WTC11 (cell line): Measurements from ENCODE around the gene CLMN. TPM values are rescaled to one million over a fixed set of nuclear protein-coding genes. Genes with fewer than 3 reads are reported as not detected.

Experiments
- ATAC-seq: fragments of 200-7000 bp; cut with Tn5 transposase; 2 replicates; pipeline ENCODE4 v1.10.0; 2021; ENCODE audit warnings: mild to moderate bottlenecking, moderate library complexity
- CTCF ChIA-PET: fragments of 300-600 bp; sonication (Branson Sonifier 250); formaldehyde crosslinking; loops from one replicate; lab custom pipeline; 2021; ENCODE audit warnings: antibody characterized with exemption; lab: Charles Lee
- POLR2A ChIA-PET: fragments of 350-600 bp; sonication (Branson Sonifier 250); formaldehyde crosslinking; loops from one replicate; lab custom pipeline; 2021; ENCODE audit warnings: antibody characterized with exemption; lab: Charles Lee
- DNase-seq: peaks from one replicate; pipeline ENCODE4 v3.0.0; 2021; ENCODE audit warnings: low spot score
- H3K27ac Mint-ChIP-seq: 2 replicates; pipeline ENCODE4 v1.8.0; 2021; ENCODE audit warnings: mixed read lengths
- H3K27me3 Mint-ChIP-seq: 2 replicates; pipeline ENCODE4 v1.8.0; 2021; ENCODE audit warnings: low read depth, mild to moderate bottlenecking, moderate library complexity, mixed read lengths
- H3K36me3 Mint-ChIP-seq: 2 replicates; pipeline ENCODE4 v1.8.0; 2021; ENCODE audit warnings: mixed read lengths
- H3K4me1 Mint-ChIP-seq: 2 replicates; pipeline ENCODE4 v1.8.0; 2022; ENCODE audit warnings: mixed read lengths
- H3K4me3 Mint-ChIP-seq: 2 replicates; pipeline ENCODE4 v1.8.0; 2021; ENCODE audit warnings: mild to moderate bottlenecking, moderate library complexity, mixed read lengths
- H3K9me3 Mint-ChIP-seq: 2 replicates; pipeline ENCODE4 v1.8.0; 2021; ENCODE audit warnings: mixed read lengths
- EMX1 ChIP-seq: fragments of 250-450 bp; sonication (Bioruptor Pico); IDR thresholded peaks from 2 replicates; pipeline ENCODE4 v1.8.0; 2021; ENCODE audit warnings: mild to moderate bottlenecking
- FOXK1 ChIP-seq: sonication (generic); formaldehyde crosslinking; IDR thresholded peaks from 2 replicates; pipeline ENCODE4 v1.8.0; 2022; ENCODE audit warnings: mild to moderate bottlenecking, moderate library complexity, missing genetic modification reagents
- NR2C2 ChIP-seq: sonication (generic); formaldehyde crosslinking; IDR thresholded peaks from 2 replicates; pipeline ENCODE4 v1.8.0; 2022; ENCODE audit warnings: mild to moderate bottlenecking, missing genetic modification reagents
- ZNF232 ChIP-seq: sonication (generic); formaldehyde crosslinking; IDR thresholded peaks from 2 replicates; pipeline ENCODE4 v1.8.0; 2022; ENCODE audit warnings: mild to moderate bottlenecking, missing genetic modification reagents
- ZNF423 ChIP-seq: fragments of 250-450 bp; sonication (Bioruptor Pico); IDR thresholded peaks from 2 replicates; pipeline ENCODE4 v2.1.2; 2022; ENCODE audit warnings: mild to moderate bottlenecking, moderate library complexity
- total RNA-seq: library from RNA; stranded (reverse); gene quantifications from 3 replicates; pipeline ENCODE4 v1.2.3, GENCODE V29; 2021
- TF ChIP-seq, protein P1 (sequence below): sonication (generic); formaldehyde crosslinking; conservative IDR thresholded peaks from 2 replicates; pipeline ENCODE4 v1.8.1; 2023; ENCODE audit warnings: mild to moderate bottlenecking, low read depth, missing genetic modification reagents, moderate library complexity
- TF ChIP-seq, protein P2 (sequence below): sonication (generic); formaldehyde crosslinking; IDR thresholded peaks from 2 replicates; pipeline ENCODE4 v1.8.0; 2023; ENCODE audit warnings: missing genetic modification reagents
- TF ChIP-seq, protein P3 (sequence below): sonication (generic); formaldehyde crosslinking; IDR thresholded peaks from 2 replicates; pipeline ENCODE4 v1.8.1; 2023; ENCODE audit warnings: mild to moderate bottlenecking, missing genetic modification reagents, borderline replicate concordance
- TF ChIP-seq, protein P4 (sequence below): sonication (generic); formaldehyde crosslinking; IDR thresholded peaks from 2 replicates; pipeline ENCODE4 v1.8.0; 2023; ENCODE audit warnings: mild to moderate bottlenecking, missing genetic modification reagents
- TF ChIP-seq, protein P5 (sequence below): sonication (generic); formaldehyde crosslinking; IDR thresholded peaks from 2 replicates; pipeline ENCODE4 v1.8.1; 2023; ENCODE audit warnings: mild to moderate bottlenecking, missing genetic modification reagents
- TF ChIP-seq, protein P6 (sequence below): sonication (generic); formaldehyde crosslinking; IDR thresholded peaks from 2 replicates; pipeline ENCODE4 v1.8.1; 2022; ENCODE audit warnings: mild to moderate bottlenecking, missing genetic modification reagents, moderate library complexity, borderline replicate concordance
- TF ChIP-seq, protein P7 (sequence below): fragments of 250-450 bp; sonication (Bioruptor Pico); IDR thresholded peaks from 2 replicates; pipeline ENCODE4 v1.9.0; 2021; ENCODE audit warnings: moderate library complexity, mild to moderate bottlenecking, inconsistent platforms, borderline replicate concordance
- TF ChIP-seq, protein P8 (sequence below): sonication (generic); formaldehyde crosslinking; IDR thresholded peaks from 2 replicates; pipeline ENCODE4 v1.8.0; 2022; ENCODE audit warnings: mild to moderate bottlenecking, missing genetic modification reagents

CLMN gene
- total RNA-seq, 1 experiment from 2014 or later = 12.2 TPM

DNA sequence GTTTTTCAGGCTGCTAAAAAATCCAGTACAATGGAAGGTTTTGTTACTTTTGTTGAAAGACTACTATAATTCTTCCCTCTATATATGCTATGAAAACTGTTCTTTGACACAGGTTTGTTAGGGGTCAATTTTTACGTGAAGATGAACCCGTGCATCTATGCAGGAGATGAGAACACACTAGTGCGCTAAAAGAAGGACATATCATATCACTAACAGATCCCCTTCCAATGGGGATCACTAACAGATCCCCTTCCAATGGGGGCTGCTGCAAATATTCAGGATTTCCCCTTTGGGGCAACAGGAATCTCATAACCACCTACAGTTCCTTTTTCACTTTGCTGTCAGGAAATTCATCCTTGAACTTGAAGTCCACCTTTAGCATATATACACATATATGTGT lies 75.1 kb downstream of the CLMN start:
- Mint-ChIP-seq H3K27me3 (peaks cover 2% of the 10 kb centered on the region; the same call in 1 of the 2 replicates), H3K36me3 (no peaks in the 10 kb centered on the region), H3K4me1 (peaks cover 25% of the 10 kb centered on the region), H3K27ac (no peak overlapping the region), H3K9me3 (peaks cover 12% of the 10 kb centered on the region), H3K4me3 (no peak overlapping the region)
- ATAC-seq (no peak), DNase-seq (no peak)
- ChIA-PET POLR2A (no interaction called here), CTCF (no interaction called here)
- TF ChIP-seq, protein P1, sequence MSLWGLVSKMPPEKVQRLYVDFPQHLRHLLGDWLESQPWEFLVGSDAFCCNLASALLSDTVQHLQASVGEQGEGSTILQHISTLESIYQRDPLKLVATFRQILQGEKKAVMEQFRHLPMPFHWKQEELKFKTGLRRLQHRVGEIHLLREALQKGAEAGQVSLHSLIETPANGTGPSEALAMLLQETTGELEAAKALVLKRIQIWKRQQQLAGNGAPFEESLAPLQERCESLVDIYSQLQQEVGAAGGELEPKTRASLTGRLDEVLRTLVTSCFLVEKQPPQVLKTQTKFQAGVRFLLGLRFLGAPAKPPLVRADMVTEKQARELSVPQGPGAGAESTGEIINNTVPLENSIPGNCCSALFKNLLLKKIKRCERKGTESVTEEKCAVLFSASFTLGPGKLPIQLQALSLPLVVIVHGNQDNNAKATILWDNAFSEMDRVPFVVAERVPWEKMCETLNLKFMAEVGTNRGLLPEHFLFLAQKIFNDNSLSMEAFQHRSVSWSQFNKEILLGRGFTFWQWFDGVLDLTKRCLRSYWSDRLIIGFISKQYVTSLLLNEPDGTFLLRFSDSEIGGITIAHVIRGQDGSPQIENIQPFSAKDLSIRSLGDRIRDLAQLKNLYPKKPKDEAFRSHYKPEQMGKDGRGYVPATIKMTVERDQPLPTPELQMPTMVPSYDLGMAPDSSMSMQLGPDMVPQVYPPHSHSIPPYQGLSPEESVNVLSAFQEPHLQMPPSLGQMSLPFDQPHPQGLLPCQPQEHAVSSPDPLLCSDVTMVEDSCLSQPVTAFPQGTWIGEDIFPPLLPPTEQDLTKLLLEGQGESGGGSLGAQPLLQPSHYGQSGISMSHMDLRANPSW (CRISPR knock-in tag) = no peak

DNA sequence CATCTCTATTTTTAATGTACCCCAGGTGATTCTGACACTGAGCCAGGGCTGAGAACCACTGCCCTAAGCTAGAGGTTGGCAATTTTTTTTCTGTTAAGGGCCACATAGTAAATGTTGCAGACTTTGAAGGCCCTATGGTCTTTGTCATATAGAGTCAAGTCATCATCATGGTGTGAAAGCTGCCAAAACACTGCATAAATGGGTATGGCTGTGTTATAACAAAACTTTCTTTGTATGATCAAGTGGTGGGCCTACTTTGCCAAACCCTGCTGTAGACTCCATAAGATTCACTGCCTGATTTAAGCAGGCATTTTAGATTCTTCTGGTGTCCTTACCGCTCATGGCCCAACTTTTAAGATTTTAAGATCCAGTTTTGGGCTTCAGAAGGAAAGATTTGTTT lies 76.8 kb downstream of the CLMN start:
- peaks cover 24% of the 10 kb centered on the region for H3K4me1 Mint-ChIP-seq
- TF ChIP-seq ZNF232 (CRISPR knock-in tag) (no peak), EMX1 (no peak), FOXK1 (no peak), NR2C2 (CRISPR knock-in tag) (no peak), ZNF423 (CRISPR knock-in tag) (no peak)
- TF ChIP-seq, protein P2, sequence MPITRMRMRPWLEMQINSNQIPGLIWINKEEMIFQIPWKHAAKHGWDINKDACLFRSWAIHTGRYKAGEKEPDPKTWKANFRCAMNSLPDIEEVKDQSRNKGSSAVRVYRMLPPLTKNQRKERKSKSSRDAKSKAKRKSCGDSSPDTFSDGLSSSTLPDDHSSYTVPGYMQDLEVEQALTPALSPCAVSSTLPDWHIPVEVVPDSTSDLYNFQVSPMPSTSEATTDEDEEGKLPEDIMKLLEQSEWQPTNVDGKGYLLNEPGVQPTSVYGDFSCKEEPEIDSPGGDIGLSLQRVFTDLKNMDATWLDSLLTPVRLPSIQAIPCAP (CRISPR knock-in tag) = no peak
- TF ChIP-seq, protein P3, sequence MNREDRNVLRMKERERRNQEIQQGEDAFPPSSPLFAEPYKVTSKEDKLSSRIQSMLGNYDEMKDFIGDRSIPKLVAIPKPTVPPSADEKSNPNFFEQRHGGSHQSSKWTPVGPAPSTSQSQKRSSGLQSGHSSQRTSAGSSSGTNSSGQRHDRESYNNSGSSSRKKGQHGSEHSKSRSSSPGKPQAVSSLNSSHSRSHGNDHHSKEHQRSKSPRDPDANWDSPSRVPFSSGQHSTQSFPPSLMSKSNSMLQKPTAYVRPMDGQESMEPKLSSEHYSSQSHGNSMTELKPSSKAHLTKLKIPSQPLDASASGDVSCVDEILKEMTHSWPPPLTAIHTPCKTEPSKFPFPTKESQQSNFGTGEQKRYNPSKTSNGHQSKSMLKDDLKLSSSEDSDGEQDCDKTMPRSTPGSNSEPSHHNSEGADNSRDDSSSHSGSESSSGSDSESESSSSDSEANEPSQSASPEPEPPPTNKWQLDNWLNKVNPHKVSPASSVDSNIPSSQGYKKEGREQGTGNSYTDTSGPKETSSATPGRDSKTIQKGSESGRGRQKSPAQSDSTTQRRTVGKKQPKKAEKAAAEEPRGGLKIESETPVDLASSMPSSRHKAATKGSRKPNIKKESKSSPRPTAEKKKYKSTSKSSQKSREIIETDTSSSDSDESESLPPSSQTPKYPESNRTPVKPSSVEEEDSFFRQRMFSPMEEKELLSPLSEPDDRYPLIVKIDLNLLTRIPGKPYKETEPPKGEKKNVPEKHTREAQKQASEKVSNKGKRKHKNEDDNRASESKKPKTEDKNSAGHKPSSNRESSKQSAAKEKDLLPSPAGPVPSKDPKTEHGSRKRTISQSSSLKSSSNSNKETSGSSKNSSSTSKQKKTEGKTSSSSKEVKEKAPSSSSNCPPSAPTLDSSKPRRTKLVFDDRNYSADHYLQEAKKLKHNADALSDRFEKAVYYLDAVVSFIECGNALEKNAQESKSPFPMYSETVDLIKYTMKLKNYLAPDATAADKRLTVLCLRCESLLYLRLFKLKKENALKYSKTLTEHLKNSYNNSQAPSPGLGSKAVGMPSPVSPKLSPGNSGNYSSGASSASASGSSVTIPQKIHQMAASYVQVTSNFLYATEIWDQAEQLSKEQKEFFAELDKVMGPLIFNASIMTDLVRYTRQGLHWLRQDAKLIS (CRISPR knock-in tag) = no peak
- TF ChIP-seq, protein P4, sequence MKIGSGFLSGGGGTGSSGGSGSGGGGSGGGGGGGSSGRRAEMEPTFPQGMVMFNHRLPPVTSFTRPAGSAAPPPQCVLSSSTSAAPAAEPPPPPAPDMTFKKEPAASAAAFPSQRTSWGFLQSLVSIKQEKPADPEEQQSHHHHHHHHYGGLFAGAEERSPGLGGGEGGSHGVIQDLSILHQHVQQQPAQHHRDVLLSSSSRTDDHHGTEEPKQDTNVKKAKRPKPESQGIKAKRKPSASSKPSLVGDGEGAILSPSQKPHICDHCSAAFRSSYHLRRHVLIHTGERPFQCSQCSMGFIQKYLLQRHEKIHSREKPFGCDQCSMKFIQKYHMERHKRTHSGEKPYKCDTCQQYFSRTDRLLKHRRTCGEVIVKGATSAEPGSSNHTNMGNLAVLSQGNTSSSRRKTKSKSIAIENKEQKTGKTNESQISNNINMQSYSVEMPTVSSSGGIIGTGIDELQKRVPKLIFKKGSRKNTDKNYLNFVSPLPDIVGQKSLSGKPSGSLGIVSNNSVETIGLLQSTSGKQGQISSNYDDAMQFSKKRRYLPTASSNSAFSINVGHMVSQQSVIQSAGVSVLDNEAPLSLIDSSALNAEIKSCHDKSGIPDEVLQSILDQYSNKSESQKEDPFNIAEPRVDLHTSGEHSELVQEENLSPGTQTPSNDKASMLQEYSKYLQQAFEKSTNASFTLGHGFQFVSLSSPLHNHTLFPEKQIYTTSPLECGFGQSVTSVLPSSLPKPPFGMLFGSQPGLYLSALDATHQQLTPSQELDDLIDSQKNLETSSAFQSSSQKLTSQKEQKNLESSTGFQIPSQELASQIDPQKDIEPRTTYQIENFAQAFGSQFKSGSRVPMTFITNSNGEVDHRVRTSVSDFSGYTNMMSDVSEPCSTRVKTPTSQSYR = no peak
- TF ChIP-seq, protein P5, sequence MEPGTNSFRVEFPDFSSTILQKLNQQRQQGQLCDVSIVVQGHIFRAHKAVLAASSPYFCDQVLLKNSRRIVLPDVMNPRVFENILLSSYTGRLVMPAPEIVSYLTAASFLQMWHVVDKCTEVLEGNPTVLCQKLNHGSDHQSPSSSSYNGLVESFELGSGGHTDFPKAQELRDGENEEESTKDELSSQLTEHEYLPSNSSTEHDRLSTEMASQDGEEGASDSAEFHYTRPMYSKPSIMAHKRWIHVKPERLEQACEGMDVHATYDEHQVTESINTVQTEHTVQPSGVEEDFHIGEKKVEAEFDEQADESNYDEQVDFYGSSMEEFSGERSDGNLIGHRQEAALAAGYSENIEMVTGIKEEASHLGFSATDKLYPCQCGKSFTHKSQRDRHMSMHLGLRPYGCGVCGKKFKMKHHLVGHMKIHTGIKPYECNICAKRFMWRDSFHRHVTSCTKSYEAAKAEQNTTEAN (CRISPR knock-in tag) = no peak
- TF ChIP-seq, protein P6, sequence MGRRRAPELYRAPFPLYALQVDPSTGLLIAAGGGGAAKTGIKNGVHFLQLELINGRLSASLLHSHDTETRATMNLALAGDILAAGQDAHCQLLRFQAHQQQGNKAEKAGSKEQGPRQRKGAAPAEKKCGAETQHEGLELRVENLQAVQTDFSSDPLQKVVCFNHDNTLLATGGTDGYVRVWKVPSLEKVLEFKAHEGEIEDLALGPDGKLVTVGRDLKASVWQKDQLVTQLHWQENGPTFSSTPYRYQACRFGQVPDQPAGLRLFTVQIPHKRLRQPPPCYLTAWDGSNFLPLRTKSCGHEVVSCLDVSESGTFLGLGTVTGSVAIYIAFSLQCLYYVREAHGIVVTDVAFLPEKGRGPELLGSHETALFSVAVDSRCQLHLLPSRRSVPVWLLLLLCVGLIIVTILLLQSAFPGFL (CRISPR knock-in tag) = no peak
- TF ChIP-seq, protein P7, sequence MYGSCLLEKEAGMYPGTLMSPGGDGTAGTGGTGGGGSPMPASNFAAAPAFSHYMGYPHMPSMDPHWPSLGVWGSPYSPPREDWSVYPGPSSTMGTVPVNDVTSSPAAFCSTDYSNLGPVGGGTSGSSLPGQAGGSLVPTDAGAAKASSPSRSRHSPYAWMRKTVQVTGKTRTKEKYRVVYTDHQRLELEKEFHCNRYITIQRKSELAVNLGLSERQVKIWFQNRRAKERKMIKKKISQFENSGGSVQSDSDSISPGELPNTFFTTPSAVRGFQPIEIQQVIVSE (CRISPR knock-in tag) = no peak
- TF ChIP-seq, protein P8, sequence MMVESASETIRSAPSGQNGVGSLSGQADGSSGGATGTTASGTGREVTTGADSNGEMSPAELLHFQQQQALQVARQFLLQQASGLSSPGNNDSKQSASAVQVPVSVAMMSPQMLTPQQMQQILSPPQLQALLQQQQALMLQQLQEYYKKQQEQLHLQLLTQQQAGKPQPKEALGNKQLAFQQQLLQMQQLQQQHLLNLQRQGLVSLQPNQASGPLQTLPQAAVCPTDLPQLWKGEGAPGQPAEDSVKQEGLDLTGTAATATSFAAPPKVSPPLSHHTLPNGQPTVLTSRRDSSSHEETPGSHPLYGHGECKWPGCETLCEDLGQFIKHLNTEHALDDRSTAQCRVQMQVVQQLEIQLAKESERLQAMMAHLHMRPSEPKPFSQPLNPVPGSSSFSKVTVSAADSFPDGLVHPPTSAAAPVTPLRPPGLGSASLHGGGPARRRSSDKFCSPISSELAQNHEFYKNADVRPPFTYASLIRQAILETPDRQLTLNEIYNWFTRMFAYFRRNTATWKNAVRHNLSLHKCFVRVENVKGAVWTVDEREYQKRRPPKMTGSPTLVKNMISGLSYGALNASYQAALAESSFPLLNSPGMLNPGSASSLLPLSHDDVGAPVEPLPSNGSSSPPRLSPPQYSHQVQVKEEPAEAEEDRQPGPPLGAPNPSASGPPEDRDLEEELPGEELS = no peak
- no peak overlapping the region for H3K4me3 Mint-ChIP-seq
- no peaks in the 10 kb centered on the region for H3K36me3 Mint-ChIP-seq
- H3K9me3 Mint-ChIP-seq = peaks cover 12% of the 10 kb centered on the region
- H3K27ac Mint-ChIP-seq = no peak overlapping the region
- no peak for DNase-seq
- CTCF ChIA-PET = no interaction called here
- ATAC-seq = no peak
- H3K27me3 Mint-ChIP-seq = no peaks in the 10 kb centered on the region
- POLR2A ChIA-PET = no interaction called here
